HEK293T (cell line): ENCODE measurements around the gene B4GALNT1.

ENCODE experiments used
- BHLHE40 ChIP-seq: fragments of 450-650 bp; IDR thresholded peaks from 2 replicates; pipeline ENCODE4 v1.6.1; 2016; ENCODE audit warnings: mild to moderate bottlenecking, moderate library complexity, borderline replicate concordance
- ELF4 ChIP-seq: fragments of 450-650 bp; IDR thresholded peaks from 2 replicates; pipeline ENCODE4 v1.6.1; 2017; ENCODE audit warnings: antibody characterized with exemption
- FOXK2 ChIP-seq: fragments of 450-650 bp; IDR thresholded peaks from 2 replicates; pipeline ENCODE4 v1.6.1; 2016; ENCODE audit warnings: mild to moderate bottlenecking
- FOXM1 ChIP-seq: fragments of 450-650 bp; IDR thresholded peaks from 2 replicates; pipeline ENCODE4 v1.6.1; 2017; ENCODE audit warnings: mild to moderate bottlenecking, borderline replicate concordance
- L3MBTL2 ChIP-seq: fragments of 450-650 bp; conservative IDR thresholded peaks from 2 replicates; pipeline ENCODE4 v1.6.1; 2016; ENCODE audit warnings: mild to moderate bottlenecking
- LEF1 ChIP-seq: fragments of 450-650 bp; IDR thresholded peaks from 2 replicates; pipeline ENCODE4 v1.6.1; 2017; ENCODE audit warnings: mild to moderate bottlenecking, borderline replicate concordance

- TF ChIP-seq FOXM1 (no peak), BHLHE40 (no peak), ELF4 (no peak), FOXK2 (no peak), L3MBTL2 (no peak), LEF1 (no peak)
These were observed 8.9 kb upstream of the B4GALNT1 start for GRCh38 chr12:57641699-57642442.
